ENCODE measurements around the gene RPTOR.

DNA sequence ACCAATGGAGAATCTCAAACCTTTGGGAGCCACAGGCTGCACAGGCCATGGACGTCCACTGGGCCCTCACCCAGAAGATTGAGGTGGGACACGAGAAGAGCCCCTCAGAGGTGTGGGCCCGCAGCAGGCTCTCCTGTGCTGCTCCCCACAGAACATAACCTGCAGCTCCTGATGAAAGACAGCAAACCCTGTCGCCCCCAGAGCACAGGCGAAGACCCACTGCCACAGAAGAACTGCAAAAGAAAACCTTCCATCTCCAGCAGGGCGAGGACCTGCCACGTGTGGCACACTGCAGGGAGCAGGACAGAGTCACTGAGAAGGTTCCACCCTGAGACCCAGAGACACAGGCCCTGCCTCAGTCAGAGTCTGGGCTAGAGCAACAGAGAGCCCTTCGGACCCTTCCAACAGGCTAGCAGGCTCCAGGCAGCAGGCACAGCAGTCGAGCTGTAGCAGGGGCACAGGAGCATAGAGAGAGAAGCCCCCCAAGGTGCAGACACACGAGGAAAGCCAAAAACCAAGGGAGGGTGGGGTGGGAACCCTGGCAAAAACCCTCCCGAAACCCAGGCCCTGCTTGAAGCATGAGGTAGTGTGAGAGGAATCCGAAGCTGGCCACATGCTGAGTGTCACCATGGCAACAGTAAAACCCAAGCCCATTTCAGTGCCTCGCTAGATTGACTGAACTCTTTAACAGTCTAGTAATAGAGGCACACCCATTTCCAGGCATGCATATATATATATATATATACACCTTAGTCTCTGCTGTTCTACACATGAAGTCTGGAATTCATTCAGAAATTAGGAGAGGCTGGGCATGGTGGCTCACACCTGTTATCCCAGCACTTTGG, 387.0 kb downstream of the RPTOR start:
- TF ChIP-seq, protein P1, sequence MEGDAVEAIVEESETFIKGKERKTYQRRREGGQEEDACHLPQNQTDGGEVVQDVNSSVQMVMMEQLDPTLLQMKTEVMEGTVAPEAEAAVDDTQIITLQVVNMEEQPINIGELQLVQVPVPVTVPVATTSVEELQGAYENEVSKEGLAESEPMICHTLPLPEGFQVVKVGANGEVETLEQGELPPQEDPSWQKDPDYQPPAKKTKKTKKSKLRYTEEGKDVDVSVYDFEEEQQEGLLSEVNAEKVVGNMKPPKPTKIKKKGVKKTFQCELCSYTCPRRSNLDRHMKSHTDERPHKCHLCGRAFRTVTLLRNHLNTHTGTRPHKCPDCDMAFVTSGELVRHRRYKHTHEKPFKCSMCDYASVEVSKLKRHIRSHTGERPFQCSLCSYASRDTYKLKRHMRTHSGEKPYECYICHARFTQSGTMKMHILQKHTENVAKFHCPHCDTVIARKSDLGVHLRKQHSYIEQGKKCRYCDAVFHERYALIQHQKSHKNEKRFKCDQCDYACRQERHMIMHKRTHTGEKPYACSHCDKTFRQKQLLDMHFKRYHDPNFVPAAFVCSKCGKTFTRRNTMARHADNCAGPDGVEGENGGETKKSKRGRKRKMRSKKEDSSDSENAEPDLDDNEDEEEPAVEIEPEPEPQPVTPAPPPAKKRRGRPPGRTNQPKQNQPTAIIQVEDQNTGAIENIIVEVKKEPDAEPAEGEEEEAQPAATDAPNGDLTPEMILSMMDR (IDR thresholded peaks at IDR 0.05; ENCODE audit: extremely low read depth in 1 of 2, insufficient read depth in 1 of 2, low read depth in 1 of 2, low read length in 2 of 2): no peak
- TF ChIP-seq GATA2 (IDR thresholded peaks at IDR 0.05; ENCODE audit: insufficient read depth, insufficient read length, low read depth, low read length): no peak

All from endothelial cell of umbilical vein (primary cell).